Prostate gland (tissue), 2 donors: ENCODE results near the gene RNASE9. TPM values are rescaled to one million over a fixed set of nuclear protein-coding genes. Genes with fewer than 3 reads are reported as not detected.

Experiments used
- DNase-seq: peaks from one replicate; pipeline ENCODE4 v3.0.0-alpha.2; 2019; ENCODE audit warnings: low spot score
- H3K27ac ChIP-seq, 2 donors: fragments of 200-600 bp; sonication (generic); 2 replicates each; pipeline ENCODE4 v1.5.1; 2017 to 2019
- H3K27me3 ChIP-seq: fragments of 200-600 bp; sonication (generic); replicated peaks from 2 replicates; pipeline ENCODE4 v1.5.1; 2019; ENCODE audit not compliant: insufficient read depth
- H3K36me3 ChIP-seq, 2 donors: fragments of 200-600 bp; sonication (generic); 1 replicate in 1 of 2; 2 replicates in 1 of 2; pipeline versions ENCODE4 v1.5.1 to v1.8.1; 2017 to 2019
- H3K4me1 ChIP-seq: fragments of 200-600 bp; sonication (generic); replicated peaks from 2 replicates; pipeline ENCODE4 v1.5.1; 2019
- H3K4me3 ChIP-seq, 2 donors: fragments of 200-600 bp; sonication (generic); 2 replicates each; pipeline ENCODE4 v1.5.1; 2017 to 2019
- H3K9me3 ChIP-seq: fragments of 200-600 bp; sonication (generic); 2 replicates; pipeline ENCODE4 v1.5.1; 2017
- CTCF ChIP-seq, 4 experiments: fragments of 200-600 bp in 2 of 4; fragments of 450-650 bp in 2 of 4; sonication (generic) in 2 of 4; IDR thresholded peaks; 1 replicate in 3 of 4; 2 replicates in 1 of 4; pipeline ENCODE4 v1.5.1; 2016 to 2019; ENCODE audit warnings: antibody characterized with exemption in 4 of 4, mild to moderate bottlenecking in 2 of 4, moderate library complexity in 2 of 4
- POLR2A ChIP-seq: fragments of 450-650 bp; IDR thresholded peaks from one replicate; pipeline ENCODE4 v1.6.1; 2016; ENCODE audit warnings: antibody characterized with exemption, mild to moderate bottlenecking
- POLR2AphosphoS5 ChIP-seq: sonication (generic); formaldehyde crosslinking; IDR thresholded peaks from one replicate; pipeline ENCODE4 v1.6.1; 2017; ENCODE audit warnings: antibody characterized with exemption
- WGBS: methylation state at CpG from one replicate; pipeline ENCODE4 v1.1.5; 2018; 5-methylcytosine and 5-hydroxymethylcytosine counted together
- intact Hi-C: fragments of 100-400 bp; cut with DNase I; formaldehyde crosslinking; loops from one replicate; pipeline ENCODE4 v1.14.2; 2022
- total RNA-seq, 2 donors: library from RNA; depleted of rRNA; stranded (reverse); fragments of >200 nt; gene quantifications; one replicate each; pipeline ENCODE4 v1.1.0, GENCODE V29; 2016

RNASE9 gene
- total RNA-seq, result not detected

- H3K27me3 ChIP-seq, result no peaks in the 10 kb centered on the region
- intact Hi-C loops, result no loop called here
- 87% methylated on average over 3 of the region's 3 CpGs for WGBS
- H3K4me1 ChIP-seq, result no peaks in the 10 kb centered on the region
- TF ChIP-seq POLR2A, result no peak
- no peak for TF ChIP-seq CTCF (IDR thresholded peaks at IDR 0.05)
- no peak for TF ChIP-seq POLR2AphosphoS5
- H3K4me3 ChIP-seq, result no peak within 1 kb of the TSS
- no peak within 1 kb of the TSS for H3K27ac ChIP-seq
- no peak for DNase-seq
- H3K36me3 ChIP-seq, result no peaks in the 10 kb centered on the region
- no peaks in the 10 kb centered on the region for H3K9me3 ChIP-seq
These were observed at the start of gene RNASE9 for GRCh38 chr14:20560961-20561360. RNASE9 (minus strand) TSS chr14:20561047.

GRCh38 chr14:20610002-20610765 is 49.3 kb upstream of the RNASE9 start:
- Histone ChIP-seq H3K36me3 (no peaks in the 10 kb centered on the region), H3K4me1 (no peaks in the 10 kb centered on the region), H3K27me3 (no peaks in the 10 kb centered on the region), H3K4me3 (peak overlapping the region; percentile 59 to 74), H3K27ac (peak overlapping the region; percentile 76 to 81), H3K9me3 (no peaks in the 10 kb centered on the region)
- peak; percentile 80 for DNase-seq
- intact Hi-C loops, result loop anchor here (5.0 to 10.0 kb wide), 4 partner anchors 148 to 485 kb away; partner anchors contain the start of genes CCNB1IP1, PIP4P1, TEP1 and ZNF219
- TF ChIP-seq POLR2AphosphoS5 (peak; percentile 59), POLR2A (no peak), CTCF (IDR thresholded peaks at IDR 0.05) (no peak)
- WGBS, result 3% methylated on average over 27 of the region's 27 CpGs

DNA sequence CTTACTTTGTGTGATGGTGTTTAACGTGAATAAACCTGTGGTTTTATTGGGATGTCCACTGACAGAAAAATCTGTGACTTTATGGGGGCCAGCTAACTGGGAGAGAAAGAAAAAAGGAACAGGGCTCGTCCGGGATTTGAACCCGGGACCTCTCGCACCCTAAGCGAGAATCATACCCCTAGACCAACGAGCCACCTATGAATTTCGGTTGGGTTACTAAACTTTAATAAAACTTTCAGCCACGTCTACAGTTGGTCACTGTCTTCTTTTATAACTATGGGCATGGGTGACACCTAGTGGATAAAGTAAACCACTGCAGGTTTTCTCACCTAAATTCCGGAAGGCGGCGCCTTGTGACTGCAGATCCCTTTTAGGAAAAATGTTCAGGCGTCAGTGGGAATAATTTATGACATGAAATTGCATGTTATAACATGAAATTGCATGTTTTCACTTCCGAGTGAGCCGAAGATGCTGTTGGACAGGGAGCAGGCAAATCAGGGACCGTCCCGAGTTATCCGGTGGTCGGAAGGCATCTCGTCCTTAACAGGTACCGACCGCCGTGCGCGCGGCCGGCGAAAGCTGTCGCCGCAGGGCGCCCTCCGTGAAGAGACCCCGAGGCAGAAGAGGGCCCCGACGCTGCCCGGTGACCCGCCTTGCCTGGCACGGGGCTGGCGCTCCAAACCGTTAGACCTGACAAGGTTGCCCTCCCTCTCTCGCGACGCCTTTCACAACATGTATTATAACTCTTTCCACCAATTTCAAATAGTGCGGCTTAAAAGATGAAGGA is 48.6 kb upstream of the RNASE9 start:
- DNase-seq, result peak; percentile 77
- WGBS, result under 1% methylated on average over 44 of the region's 44 CpGs
- intact Hi-C loops, result loop anchor here (2.0 to 10.0 kb wide), 5 partner anchors 79 to 485 kb away; partner anchors contain the start of genes CCNB1IP1, PIP4P1, TEP1 and ZNF219

DNA sequence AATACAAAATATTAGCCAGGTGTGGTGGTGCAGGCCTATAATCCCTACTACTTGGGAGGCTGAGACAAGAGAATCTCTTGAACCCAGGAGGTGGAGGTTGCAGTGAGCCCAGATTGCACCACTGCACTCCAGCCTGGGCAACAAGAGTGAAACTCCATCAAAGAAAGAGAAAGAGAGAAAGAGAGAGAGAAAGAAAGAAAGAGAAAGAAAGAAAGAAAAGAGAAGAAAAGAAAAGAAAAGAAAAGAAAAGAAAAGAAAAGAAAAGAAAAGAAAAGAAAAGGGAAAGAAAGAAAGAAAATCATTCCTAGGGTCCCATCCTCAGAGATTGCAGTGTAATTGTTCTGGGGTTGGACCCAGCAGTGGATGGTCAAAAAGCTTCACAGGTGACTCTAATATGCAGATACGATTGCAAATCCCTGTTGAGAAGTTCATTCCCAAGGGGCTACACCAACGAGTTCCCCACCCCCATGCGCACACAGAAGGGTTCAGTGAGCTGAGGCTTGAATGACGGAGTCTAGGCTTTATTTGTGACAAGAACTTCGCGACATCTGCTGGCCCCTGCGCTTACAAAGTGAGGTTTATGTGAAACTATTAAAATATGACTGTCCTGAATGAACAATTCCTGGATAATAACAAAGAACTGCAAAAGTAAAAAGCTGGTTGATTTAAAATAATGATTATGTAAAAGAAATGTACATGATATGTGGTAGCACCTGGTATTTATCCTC is 47.7 kb upstream of the RNASE9 start:
- intact Hi-C loops, result loop anchor here (2.0 kb wide), 1 partner anchor 78 kb away; no protein-coding TSS in a partner anchor
- no peak overlapping the region for H3K4me3 ChIP-seq
- no peak for TF ChIP-seq CTCF (IDR thresholded peaks at IDR 0.05)
- no peaks in the 10 kb centered on the region for H3K27me3 ChIP-seq
- H3K4me1 ChIP-seq, result no peaks in the 10 kb centered on the region
- H3K36me3 ChIP-seq, result no peaks in the 10 kb centered on the region
- no peak for DNase-seq
- WGBS, result 62% methylated on average over 7 of the region's 7 CpGs
- H3K27ac ChIP-seq, result no peak overlapping the region
- no peaks in the 10 kb centered on the region for H3K9me3 ChIP-seq

More for the DNA sequence above, 48.6 kb upstream of the RNASE9 start:
- TF ChIP-seq CTCF (IDR thresholded peaks at IDR 0.05) (peak; percentile 91 to 99 (median 98)), POLR2AphosphoS5 (peak; percentile 76), POLR2A (no peak)
- Histone ChIP-seq H3K4me1 (no peaks in the 10 kb centered on the region), H3K36me3 (no peaks in the 10 kb centered on the region), H3K27ac (peak overlapping the region; percentile 76 to 81), H3K4me3 (peak overlapping the region; percentile 59 to 74), H3K9me3 (no peaks in the 10 kb centered on the region), H3K27me3 (no peaks in the 10 kb centered on the region)
